Measurements from ENCODE around the gene PIK3C2A. TPM values are rescaled to one million over a fixed set of nuclear protein-coding genes. Genes with fewer than 3 reads are reported as not detected.
"Not testable (repeated sequence)": the region's sequence is repeated elsewhere in the genome, so short reads cannot be mapped to it uniquely, and the experiment has no call there.

PIK3C2A gene
- total RNA-seq, 1 donor from 2014 or later = 96.0 TPM

DNA sequence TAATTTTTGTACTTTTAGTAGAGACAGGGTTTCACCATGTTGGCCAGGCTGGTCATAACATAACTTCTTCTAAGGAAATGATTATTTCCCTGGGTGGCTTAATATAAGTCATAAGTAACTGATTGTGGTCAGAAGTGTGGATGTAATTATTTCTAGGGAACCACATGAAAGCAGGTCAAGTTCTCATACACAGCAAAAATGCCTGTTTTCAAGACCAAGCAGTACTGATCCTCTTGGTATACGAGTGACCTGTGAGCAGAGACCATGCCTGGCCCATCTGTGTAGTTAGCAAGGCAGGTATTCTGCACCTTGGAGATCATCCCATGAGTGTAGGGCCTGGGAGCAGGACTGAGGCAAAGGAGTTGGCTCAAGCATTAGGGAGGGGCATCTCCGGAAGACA, 36.3 kb upstream of the PIK3C2A start:
- H3K36me3 Mint-ChIP-seq (ENCODE audit: insufficient read depth) = no peaks in the 10 kb centered on the region
- H3K4me3 Mint-ChIP-seq (ENCODE audit: low read depth) = no peak overlapping the region
- H3K4me1 Mint-ChIP-seq (ENCODE audit: low read depth) = no peaks in the 10 kb centered on the region
- no peak overlapping the region for H3K27ac Mint-ChIP-seq
- H3K9me3 Mint-ChIP-seq (ENCODE audit: low read depth) = no peaks in the 10 kb centered on the region
- no peaks in the 10 kb centered on the region for H3K27me3 Mint-ChIP-seq
- no peak for DNase-seq (ENCODE audit: low spot score, unreplicated experiment)
- no peak for TF ChIP-seq CTCF (IDR thresholded peaks at IDR 0.05; ENCODE audit: unreplicated experiment)

GRCh38 chr11:17242954-17243353, 35.2 kb upstream of the PIK3C2A start:
- H3K36me3 Mint-ChIP-seq (ENCODE audit: insufficient read depth); DNase-seq (ENCODE audit: low spot score, unreplicated experiment); H3K27me3 Mint-ChIP-seq; H3K4me3 Mint-ChIP-seq (ENCODE audit: low read depth); H3K9me3 Mint-ChIP-seq (ENCODE audit: low read depth); H3K4me1 Mint-ChIP-seq (ENCODE audit: low read depth); H3K27ac Mint-ChIP-seq: not testable (repeated sequence)

DNA sequence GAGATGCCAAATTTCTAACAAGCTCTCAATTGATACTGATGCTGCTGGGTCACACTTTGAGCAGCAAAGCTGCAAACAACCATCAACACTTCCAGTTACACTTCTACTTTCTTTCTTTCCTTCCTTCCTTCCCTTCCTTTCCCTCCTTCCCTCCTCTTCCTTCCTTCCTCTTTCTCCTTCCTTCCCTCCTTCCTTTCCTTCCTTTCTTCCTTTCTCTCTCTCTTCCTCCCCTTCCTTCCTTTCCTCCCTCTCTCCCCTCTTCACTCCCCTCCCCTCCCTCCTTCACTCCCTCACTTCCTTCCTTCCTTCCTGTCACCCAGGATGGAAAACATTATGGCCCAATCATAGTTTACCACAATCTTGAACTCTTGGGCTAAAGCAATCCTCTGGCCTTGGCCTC, 33.0 kb upstream of the PIK3C2A start:
- Mint-ChIP-seq H3K36me3 (ENCODE audit: insufficient read depth) (no peaks in the 10 kb centered on the region), H3K4me1 (ENCODE audit: low read depth) (peaks cover 2% of the 10 kb centered on the region), H3K27me3 (no peaks in the 10 kb centered on the region), H3K4me3 (ENCODE audit: low read depth) (no peak overlapping the region), H3K27ac (no peak overlapping the region), H3K9me3 (ENCODE audit: low read depth) (no peaks in the 10 kb centered on the region)
- no peak for DNase-seq (ENCODE audit: low spot score, unreplicated experiment)
- no peak for TF ChIP-seq CTCF (IDR thresholded peaks at IDR 0.05; ENCODE audit: unreplicated experiment)

DNA sequence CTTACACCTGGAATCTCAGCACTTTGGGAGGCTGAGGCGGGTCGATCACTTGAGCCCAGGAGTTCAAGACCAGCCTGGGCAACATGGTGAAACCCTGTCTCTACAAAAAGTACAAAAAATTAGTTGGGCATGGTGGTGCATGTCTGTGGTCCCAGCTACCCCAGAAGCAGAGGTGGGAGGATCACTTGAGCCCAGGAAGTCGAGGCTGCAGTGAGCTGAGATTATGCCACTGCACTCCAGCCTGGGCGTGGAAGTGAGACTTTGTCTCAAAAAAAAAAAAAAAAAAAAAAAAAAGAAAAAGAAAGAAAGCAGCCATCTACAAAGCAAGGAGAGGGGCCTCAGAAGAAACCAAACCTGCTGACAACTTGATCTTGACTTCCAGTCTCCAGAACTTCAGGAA, 32.1 kb upstream of the PIK3C2A start:
- not testable (repeated sequence) for H3K4me3 Mint-ChIP-seq (ENCODE audit: low read depth); H3K9me3 Mint-ChIP-seq (ENCODE audit: low read depth); H3K36me3 Mint-ChIP-seq (ENCODE audit: insufficient read depth); H3K27ac Mint-ChIP-seq; H3K4me1 Mint-ChIP-seq (ENCODE audit: low read depth); H3K27me3 Mint-ChIP-seq; DNase-seq (ENCODE audit: low spot score, unreplicated experiment)

DNA sequence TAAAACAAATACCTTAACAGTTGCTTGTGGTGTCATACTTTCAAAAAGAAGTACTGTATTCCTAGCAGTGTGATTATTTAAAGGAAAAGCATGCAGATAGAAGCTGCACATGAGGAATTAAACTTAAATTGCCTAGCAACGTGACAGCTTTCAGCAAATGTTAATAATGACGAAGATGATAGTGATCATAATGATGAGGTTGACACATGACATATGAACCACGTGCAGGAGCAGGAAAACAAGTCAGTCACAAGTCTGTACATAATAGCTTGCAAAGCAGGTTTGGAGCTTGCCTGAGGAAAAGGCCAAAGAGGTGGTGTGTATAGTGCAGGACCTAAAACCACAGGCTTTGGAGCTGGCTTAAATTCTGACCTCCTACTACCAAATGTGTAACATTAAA, 30.6 kb upstream of the PIK3C2A start:
- Mint-ChIP-seq H3K36me3 (ENCODE audit: insufficient read depth) (no peaks in the 10 kb centered on the region), H3K4me1 (ENCODE audit: low read depth) (peaks cover 2% of the 10 kb centered on the region), H3K27me3 (no peaks in the 10 kb centered on the region), H3K9me3 (ENCODE audit: low read depth) (no peaks in the 10 kb centered on the region), H3K27ac (no peak overlapping the region), H3K4me3 (ENCODE audit: low read depth) (no peak overlapping the region)
- no peak for TF ChIP-seq CTCF (IDR thresholded peaks at IDR 0.05; ENCODE audit: unreplicated experiment)
- no peak for DNase-seq (ENCODE audit: low spot score, unreplicated experiment)

DNA sequence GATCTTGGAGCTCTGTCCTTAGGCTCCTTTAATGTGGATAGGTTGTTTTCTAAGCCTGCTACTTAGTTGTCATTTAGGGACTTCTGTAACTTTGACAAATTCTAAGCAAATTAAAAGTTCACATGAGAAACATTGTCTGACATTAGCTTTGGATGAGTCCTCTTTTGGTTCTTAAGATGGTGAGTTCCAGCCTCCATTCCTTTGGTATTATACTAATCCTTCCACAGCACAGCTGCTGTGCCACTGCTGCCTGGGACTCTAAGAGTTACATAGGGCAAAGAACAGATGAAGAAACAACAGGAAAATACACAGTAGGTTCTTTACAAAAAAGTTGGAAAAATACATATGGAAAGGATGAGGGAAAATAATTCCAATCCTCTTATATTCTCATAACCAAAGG, 25.3 kb upstream of the PIK3C2A start:
- no peak for TF ChIP-seq CTCF (IDR thresholded peaks at IDR 0.05; ENCODE audit: unreplicated experiment)
- Mint-ChIP-seq H3K9me3 (ENCODE audit: low read depth) (no peaks in the 10 kb centered on the region), H3K27ac (no peak overlapping the region), H3K4me1 (ENCODE audit: low read depth) (no peaks in the 10 kb centered on the region), H3K27me3 (no peaks in the 10 kb centered on the region), H3K4me3 (ENCODE audit: low read depth) (no peak overlapping the region), H3K36me3 (ENCODE audit: insufficient read depth) (peaks cover 2% of the 10 kb centered on the region)
- no peak for DNase-seq (ENCODE audit: low spot score, unreplicated experiment)

Data from progenitor cell of endocrine pancreas (in vitro differentiated cells).